ENCODE results near the gene OSMR. TPM values are rescaled to one million over a fixed set of nuclear protein-coding genes. Genes with fewer than 3 reads are reported as not detected.
A peak's percentile ranks its signal among the peaks of the same experiment; 100 is the strongest.

Gene OSMR
- total and polyA plus RNA-seq, 4 donors = 4.2 to 13.7 (median 8.0) TPM

DNA sequence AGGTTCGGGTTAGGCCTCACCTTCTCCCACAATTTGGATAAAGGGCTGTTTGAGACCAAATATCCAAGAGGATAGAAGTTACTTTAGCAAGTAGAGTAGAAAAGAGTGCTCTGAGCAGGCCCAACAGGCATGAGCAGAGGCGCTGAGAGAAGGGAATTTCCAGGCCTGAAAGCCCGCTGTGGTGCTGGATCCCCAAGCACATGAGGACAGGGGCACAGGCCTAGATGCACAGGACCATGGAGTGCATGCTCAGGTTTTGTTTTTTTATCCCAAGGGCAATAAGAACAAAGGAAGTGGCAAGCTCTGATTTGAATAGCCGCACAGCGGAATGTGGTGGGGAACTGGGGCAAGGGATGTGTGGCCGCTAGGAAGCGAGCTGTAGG lies 33.3 kb downstream of the OSMR start:
- Histone ChIP-seq H3K27ac (ENCODE audit: low read depth, low read length) (no peak overlapping the region), H3K4me3 (ENCODE audit: low read depth, low read length) (no peak overlapping the region), H3K9me3 (ENCODE audit: control insufficient read depth, insufficient read depth, low read length) (no peaks in the 10 kb centered on the region), H3K36me3 (ENCODE audit: control insufficient read depth, insufficient read depth, low read length) (no peaks in the 10 kb centered on the region), H3K4me1 (ENCODE audit: control insufficient read depth, insufficient read depth, low read length) (no peaks in the 10 kb centered on the region), H3K27me3 (ENCODE audit: control insufficient read depth, insufficient read depth, low read length) (no peaks in the 10 kb centered on the region)
- WGBS (ENCODE audit: insufficient coverage) = 99% methylated on average over 6 of the region's 7 CpGs
- DNase-seq (ENCODE audit: low read depth in 4 of 6, low spot score in 6 of 6) = no peak

DNA sequence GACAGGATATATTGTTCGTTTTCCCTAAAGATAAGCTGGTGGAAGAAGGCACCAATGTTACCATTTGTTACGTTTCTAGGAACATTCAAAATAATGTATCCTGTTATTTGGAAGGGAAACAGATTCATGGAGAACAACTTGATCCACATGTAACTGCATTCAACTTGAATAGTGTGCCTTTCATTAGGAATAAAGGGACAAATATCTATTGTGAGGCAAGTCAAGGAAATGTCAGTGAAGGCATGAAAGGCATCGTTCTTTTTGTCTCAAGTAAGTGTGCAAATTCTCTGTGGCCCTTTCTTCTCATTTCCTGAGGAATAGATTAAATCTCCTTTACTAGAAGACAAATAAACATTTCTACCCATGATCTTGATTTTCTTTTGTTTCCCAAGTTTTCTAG lies 38.0 kb downstream of the OSMR start:
- WGBS (ENCODE audit: insufficient coverage) = 59% methylated on average over 2 of the region's 3 CpGs
- DNase-seq (ENCODE audit: low read depth in 4 of 6, low spot score in 6 of 6) = peak in 1 of 6 donors; percentile 4
- Histone ChIP-seq H3K27me3 (ENCODE audit: control insufficient read depth, insufficient read depth, low read length) (no peaks in the 10 kb centered on the region), H3K4me1 (ENCODE audit: control insufficient read depth, insufficient read depth, low read length) (no peaks in the 10 kb centered on the region), H3K36me3 (ENCODE audit: control insufficient read depth, insufficient read depth, low read length) (no peaks in the 10 kb centered on the region), H3K9me3 (ENCODE audit: control insufficient read depth, insufficient read depth, low read length) (no peaks in the 10 kb centered on the region), H3K27ac (ENCODE audit: low read depth, low read length) (no peak overlapping the region), H3K4me3 (ENCODE audit: low read depth, low read length) (no peak overlapping the region)

DNA sequence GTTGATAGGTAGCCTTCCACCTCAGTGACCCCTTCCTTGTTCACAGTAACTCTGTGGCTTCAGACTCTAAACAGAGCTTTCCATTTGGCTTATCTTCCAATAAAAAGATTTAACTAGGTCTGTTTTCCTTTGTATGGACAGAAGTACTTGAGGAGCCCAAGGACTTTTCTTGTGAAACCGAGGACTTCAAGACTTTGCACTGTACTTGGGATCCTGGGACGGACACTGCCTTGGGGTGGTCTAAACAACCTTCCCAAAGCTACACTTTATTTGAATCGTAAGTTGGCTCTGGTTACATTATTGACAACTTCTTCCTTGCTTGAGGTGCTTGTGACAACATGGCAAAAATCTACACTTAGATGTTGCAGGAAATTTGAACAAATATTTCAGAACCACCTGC lies 39.4 kb downstream of the OSMR start:
- Histone ChIP-seq H3K36me3 (ENCODE audit: control insufficient read depth, insufficient read depth, low read length) (no peaks in the 10 kb centered on the region), H3K27me3 (ENCODE audit: control insufficient read depth, insufficient read depth, low read length) (no peaks in the 10 kb centered on the region), H3K9me3 (ENCODE audit: control insufficient read depth, insufficient read depth, low read length) (no peaks in the 10 kb centered on the region), H3K4me3 (ENCODE audit: low read depth, low read length) (no peak overlapping the region), H3K4me1 (ENCODE audit: control insufficient read depth, insufficient read depth, low read length) (no peaks in the 10 kb centered on the region), H3K27ac (ENCODE audit: low read depth, low read length) (no peak overlapping the region)
- 100% methylated on average over 2 of the region's 3 CpGs for WGBS (ENCODE audit: insufficient coverage)
- DNase-seq (ENCODE audit: low read depth in 4 of 6, low spot score in 6 of 6) = no peak

DNA sequence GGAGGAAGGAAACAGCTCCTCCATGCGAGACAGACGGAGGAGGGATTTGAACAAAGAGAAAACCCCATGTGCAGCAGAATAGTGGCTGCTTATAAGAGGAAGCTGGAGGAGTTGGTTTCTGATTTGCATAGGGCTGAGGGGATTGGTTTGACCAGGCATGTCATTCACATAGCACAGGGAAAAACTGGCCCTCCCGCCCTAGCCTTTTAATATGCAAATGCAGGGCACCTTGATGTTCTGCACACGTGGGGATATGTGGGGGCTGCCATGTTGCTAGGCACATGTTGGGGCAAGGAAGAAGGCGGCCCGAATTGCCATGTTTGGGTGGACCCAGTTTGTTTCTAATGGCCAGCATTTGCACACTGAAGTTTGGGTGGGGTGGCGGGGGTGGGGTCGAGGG lies 42.2 kb downstream of the OSMR start:
- Histone ChIP-seq H3K9me3 (ENCODE audit: control insufficient read depth, insufficient read depth, low read length) (no peaks in the 10 kb centered on the region), H3K4me3 (ENCODE audit: low read depth, low read length) (no peak overlapping the region), H3K27me3 (ENCODE audit: control insufficient read depth, insufficient read depth, low read length) (no peaks in the 10 kb centered on the region), H3K4me1 (ENCODE audit: control insufficient read depth, insufficient read depth, low read length) (no peaks in the 10 kb centered on the region), H3K27ac (ENCODE audit: low read depth, low read length) (no peak overlapping the region), H3K36me3 (ENCODE audit: control insufficient read depth, insufficient read depth, low read length) (no peaks in the 10 kb centered on the region)
- no peak for DNase-seq (ENCODE audit: low read depth in 4 of 6, low spot score in 6 of 6)
- WGBS (ENCODE audit: insufficient coverage) = 31% methylated on average over 3 of the region's 8 CpGs

DNA sequence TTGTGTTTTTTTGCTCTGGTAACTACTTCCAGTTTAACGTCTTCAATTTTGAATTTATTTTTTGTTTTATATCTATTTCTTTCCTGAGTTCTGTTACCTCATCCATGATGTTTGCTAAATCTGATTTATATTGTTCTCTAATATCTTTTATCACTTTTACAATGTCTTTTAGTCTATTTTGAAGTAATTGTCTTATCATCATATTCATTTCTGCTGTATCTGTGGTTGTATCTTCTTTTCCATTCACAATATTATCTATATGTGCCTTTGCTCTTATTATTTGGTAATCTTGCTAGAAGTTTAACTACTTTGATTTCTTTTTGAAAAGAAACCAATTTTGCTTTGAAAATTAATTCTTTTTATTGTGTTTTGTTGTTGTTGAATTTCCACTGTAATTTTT lies 43.6 kb downstream of the OSMR start:
- Histone ChIP-seq H3K4me1 (ENCODE audit: control insufficient read depth, insufficient read depth, low read length) (no peaks in the 10 kb centered on the region), H3K9me3 (ENCODE audit: control insufficient read depth, insufficient read depth, low read length) (peaks cover 2% of the 10 kb centered on the region), H3K4me3 (ENCODE audit: low read depth, low read length) (no peak overlapping the region), H3K27ac (ENCODE audit: low read depth, low read length) (no peak overlapping the region), H3K36me3 (ENCODE audit: control insufficient read depth, insufficient read depth, low read length) (no peaks in the 10 kb centered on the region), H3K27me3 (ENCODE audit: control insufficient read depth, insufficient read depth, low read length) (no peaks in the 10 kb centered on the region)
- WGBS (ENCODE audit: insufficient coverage) = no CpG with 5 or more reads among the region's 1 CpG
- DNase-seq (ENCODE audit: low read depth in 4 of 6, low spot score in 6 of 6) = no peak

DNA sequence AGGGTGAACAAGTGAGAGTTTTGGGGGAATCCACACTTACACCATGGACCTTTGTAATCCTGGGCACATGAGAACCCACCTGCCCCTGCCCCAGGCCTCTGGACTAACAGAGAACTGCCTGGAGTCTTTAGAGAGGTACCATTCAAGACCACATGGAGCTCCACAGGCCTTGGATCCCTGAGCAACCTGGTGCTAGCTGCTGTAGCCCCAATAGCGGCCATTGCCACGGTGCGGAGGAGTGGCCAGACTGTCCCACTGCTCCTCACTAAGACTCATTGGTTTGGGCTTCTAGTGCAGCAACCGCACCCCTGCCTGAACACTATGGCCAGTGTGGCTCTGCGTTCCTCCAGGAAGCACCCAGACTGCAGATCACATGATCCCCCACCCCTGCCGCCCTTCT lies 45.8 kb downstream of the OSMR start:
- Histone ChIP-seq H3K9me3 (ENCODE audit: control insufficient read depth, insufficient read depth, low read length) (peaks cover 3% of the 10 kb centered on the region), H3K27ac (ENCODE audit: low read depth, low read length) (no peak overlapping the region), H3K4me3 (ENCODE audit: low read depth, low read length) (no peak overlapping the region), H3K36me3 (ENCODE audit: control insufficient read depth, insufficient read depth, low read length) (no peaks in the 10 kb centered on the region), H3K4me1 (ENCODE audit: control insufficient read depth, insufficient read depth, low read length) (no peaks in the 10 kb centered on the region), H3K27me3 (ENCODE audit: control insufficient read depth, insufficient read depth, low read length) (no peaks in the 10 kb centered on the region)
- WGBS (ENCODE audit: insufficient coverage) = 100% methylated on average over 6 of the region's 6 CpGs
- DNase-seq (ENCODE audit: low read depth in 4 of 6, low spot score in 6 of 6) = no peak

DNA sequence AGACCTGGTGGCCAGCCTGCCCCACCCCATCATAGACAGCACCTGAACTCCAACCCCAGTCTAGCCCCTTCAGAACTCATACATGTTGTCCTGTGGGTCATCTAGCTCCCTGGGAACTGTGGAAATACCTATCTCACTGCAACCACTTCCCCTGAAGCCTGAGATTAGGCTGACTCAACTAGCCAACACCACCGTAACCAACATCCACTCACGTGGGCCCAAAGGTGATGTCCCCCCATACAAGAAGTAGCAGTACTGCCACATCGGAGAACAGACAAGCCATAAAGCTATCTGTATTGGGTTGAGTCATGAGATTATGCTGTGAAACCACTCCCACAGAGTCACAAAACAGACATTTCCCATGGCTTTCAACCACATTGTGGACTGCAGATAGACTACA lies 46.6 kb downstream of the OSMR start:
- H3K4me1 ChIP-seq (ENCODE audit: control insufficient read depth, insufficient read depth, low read length) = no peaks in the 10 kb centered on the region
- WGBS (ENCODE audit: insufficient coverage) = no CpG with 5 or more reads among the region's 3 CpGs
- no peak overlapping the region for H3K27ac ChIP-seq (ENCODE audit: low read depth, low read length)
- no peaks in the 10 kb centered on the region for H3K27me3 ChIP-seq (ENCODE audit: control insufficient read depth, insufficient read depth, low read length)
- no peak for DNase-seq (ENCODE audit: low read depth in 4 of 6, low spot score in 6 of 6)
- H3K36me3 ChIP-seq (ENCODE audit: control insufficient read depth, insufficient read depth, low read length) = no peaks in the 10 kb centered on the region
- peaks cover 8% of the 10 kb centered on the region for H3K9me3 ChIP-seq (ENCODE audit: control insufficient read depth, insufficient read depth, low read length)
- no peak overlapping the region for H3K4me3 ChIP-seq (ENCODE audit: low read depth, low read length)

DNA sequence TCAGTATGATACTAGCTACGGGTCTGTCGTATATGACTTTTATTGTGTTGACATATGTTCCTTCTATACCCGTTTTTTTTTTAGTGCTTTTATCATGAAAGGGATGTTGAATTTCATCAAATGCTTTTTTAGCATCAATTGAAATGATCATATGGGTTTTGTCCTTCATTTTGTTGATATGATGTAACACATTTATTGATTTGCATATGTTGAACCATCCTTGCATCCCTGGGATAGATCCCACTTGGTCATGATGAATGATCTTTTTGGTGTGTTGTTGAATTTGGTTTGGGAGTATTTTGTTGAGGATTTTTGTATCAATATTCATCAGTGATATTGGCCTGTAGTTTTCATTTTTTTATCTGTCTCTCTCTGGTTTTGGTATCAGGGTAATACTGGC lies 50.9 kb downstream of the OSMR start:
- no peak overlapping the region for H3K4me3 ChIP-seq (ENCODE audit: low read depth, low read length)
- H3K4me1 ChIP-seq (ENCODE audit: control insufficient read depth, insufficient read depth, low read length) = no peaks in the 10 kb centered on the region
- H3K9me3 ChIP-seq (ENCODE audit: control insufficient read depth, insufficient read depth, low read length) = peaks cover 8% of the 10 kb centered on the region
- DNase-seq (ENCODE audit: low read depth in 4 of 6, low spot score in 6 of 6) = no peak
- H3K27ac ChIP-seq (ENCODE audit: low read depth, low read length) = no peak overlapping the region
- no CpG with 5 or more reads among the region's 3 CpGs for WGBS (ENCODE audit: insufficient coverage)
- H3K27me3 ChIP-seq (ENCODE audit: control insufficient read depth, insufficient read depth, low read length) = no peaks in the 10 kb centered on the region
- no peaks in the 10 kb centered on the region for H3K36me3 ChIP-seq (ENCODE audit: control insufficient read depth, insufficient read depth, low read length)

DNA sequence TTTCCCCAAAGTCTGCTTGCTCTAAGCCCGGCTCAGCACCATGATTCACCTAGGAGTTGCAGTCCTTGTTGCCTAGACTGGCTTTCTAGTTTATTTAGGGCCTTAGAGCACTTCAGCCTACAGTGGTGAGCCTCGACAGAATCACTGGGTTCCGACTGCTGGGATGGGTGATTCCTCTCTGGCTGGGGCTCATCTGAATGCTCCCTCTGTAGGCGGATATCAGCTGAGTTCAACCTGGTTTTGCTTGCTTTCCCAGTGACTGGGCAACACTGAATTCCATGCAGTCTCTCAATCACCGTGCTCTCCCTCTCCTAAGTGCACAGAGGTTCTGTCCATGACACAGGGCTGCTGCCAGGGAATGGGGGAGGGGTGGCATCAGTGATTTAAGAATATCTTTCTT lies 54.1 kb downstream of the OSMR start:
- 90% methylated on average over 4 of the region's 5 CpGs for WGBS (ENCODE audit: insufficient coverage)
- no peak for DNase-seq (ENCODE audit: low read depth in 4 of 6, low spot score in 6 of 6)
- Histone ChIP-seq H3K4me3 (ENCODE audit: low read depth, low read length) (no peak overlapping the region), H3K9me3 (ENCODE audit: control insufficient read depth, insufficient read depth, low read length) (peaks cover 6% of the 10 kb centered on the region), H3K27me3 (ENCODE audit: control insufficient read depth, insufficient read depth, low read length) (no peaks in the 10 kb centered on the region), H3K4me1 (ENCODE audit: control insufficient read depth, insufficient read depth, low read length) (no peaks in the 10 kb centered on the region), H3K27ac (ENCODE audit: low read depth, low read length) (no peak overlapping the region), H3K36me3 (ENCODE audit: control insufficient read depth, insufficient read depth, low read length) (no peaks in the 10 kb centered on the region)

DNA sequence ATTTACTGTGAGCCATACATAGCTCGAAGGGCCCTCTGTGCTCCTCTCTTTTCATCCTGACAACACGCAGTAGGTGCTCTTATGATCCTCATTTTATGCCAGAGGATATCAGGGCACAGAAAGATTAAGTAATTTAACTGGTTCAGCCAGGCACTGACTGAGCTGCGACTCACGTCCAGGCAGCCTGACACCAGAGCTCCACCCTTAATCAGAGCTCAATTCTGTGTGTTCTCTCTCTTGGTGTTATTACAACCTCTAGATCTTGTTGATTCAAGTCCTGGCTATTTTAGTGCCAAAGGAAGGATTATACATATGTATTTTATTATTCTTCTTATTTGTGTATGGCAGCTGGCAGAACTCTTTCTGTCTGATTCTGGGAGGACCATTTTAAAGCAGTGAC lies 59.7 kb downstream of the OSMR start:
- DNase-seq (ENCODE audit: low read depth in 4 of 6, low spot score in 6 of 6) = no peak
- Histone ChIP-seq H3K4me3 (ENCODE audit: low read depth, low read length) (no peak overlapping the region), H3K9me3 (ENCODE audit: control insufficient read depth, insufficient read depth, low read length) (peaks cover 5% of the 10 kb centered on the region), H3K27me3 (ENCODE audit: control insufficient read depth, insufficient read depth, low read length) (no peaks in the 10 kb centered on the region), H3K4me1 (ENCODE audit: control insufficient read depth, insufficient read depth, low read length) (no peaks in the 10 kb centered on the region), H3K36me3 (ENCODE audit: control insufficient read depth, insufficient read depth, low read length) (no peaks in the 10 kb centered on the region), H3K27ac (ENCODE audit: low read depth, low read length) (no peak overlapping the region)
- WGBS (ENCODE audit: insufficient coverage) = 85% methylated on average over 4 of the region's 4 CpGs

All from spinal cord (tissue), 10 donors.